Stimulated activated CD8-positive, alpha-beta memory T cell treated with anti-CD3 and anti-CD28 coated beads, Interleukin-4, amount 100 ng/mL, for 48 hours (primary cell): ENCODE measurements around the gene PDE2A.
A peak's percentile ranks its signal among the peaks of the same experiment; 100 is the strongest.

ENCODE experiments used
- DNase-seq: peaks from one replicate; pipeline ENCODE4 v3.0.0-alpha.2; 2020

Gene PDE2A

GRCh38 chr11:72682238-72682857, 8.1 kb upstream of the PDE2A start:
- no peak for DNase-seq

- no peak for DNase-seq
These were observed 7.3 kb upstream of the PDE2A start for GRCh38 chr11:72681226-72682153.

DNA sequence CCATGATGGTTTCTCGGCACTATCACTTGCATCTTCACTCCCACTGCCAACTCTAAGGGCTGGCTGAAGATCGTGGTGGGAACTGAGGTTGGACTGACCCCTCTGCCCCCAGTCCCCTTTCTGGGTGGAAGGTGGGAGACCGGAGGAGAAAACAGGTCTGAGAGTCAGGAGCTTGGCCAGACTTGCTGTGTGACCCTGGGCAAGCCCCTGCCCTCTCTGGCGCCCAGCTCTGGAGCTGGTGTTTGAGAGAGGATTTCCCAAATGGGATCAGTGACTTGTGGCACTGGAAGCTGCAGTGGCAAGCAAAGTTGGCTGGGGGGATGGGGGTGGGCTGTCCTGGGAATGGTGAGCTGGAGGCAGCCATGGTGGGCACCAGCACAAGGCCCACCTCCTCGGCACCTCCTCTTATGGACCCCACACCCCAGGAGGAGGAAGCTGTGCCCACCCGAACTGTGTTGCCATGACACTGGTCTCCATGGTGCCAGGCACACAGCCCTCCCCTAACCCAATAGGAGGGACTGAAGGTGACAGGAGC, 6.5 kb upstream of the PDE2A start:
- no peak for DNase-seq

DNA sequence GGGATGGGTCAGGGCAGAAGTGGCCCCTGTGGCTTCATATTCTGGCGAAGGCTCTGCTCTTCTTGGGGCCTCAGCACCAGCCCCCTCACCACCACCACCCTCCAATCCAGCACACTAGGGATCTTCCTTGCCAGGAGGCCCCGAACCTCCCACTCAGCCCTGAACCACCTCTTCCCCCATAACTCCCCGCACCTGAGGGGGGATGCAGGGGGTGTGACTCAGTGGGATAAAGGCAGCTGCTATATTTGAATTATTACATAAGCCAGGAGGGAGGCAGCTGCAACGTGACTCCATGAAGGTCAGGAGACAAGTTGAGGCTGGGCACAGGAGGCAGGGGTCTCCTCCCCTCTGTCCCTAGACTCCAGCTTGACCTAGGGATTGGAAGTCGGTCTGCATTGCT, 5.6 kb upstream of the PDE2A start:
- no peak for DNase-seq

DNA sequence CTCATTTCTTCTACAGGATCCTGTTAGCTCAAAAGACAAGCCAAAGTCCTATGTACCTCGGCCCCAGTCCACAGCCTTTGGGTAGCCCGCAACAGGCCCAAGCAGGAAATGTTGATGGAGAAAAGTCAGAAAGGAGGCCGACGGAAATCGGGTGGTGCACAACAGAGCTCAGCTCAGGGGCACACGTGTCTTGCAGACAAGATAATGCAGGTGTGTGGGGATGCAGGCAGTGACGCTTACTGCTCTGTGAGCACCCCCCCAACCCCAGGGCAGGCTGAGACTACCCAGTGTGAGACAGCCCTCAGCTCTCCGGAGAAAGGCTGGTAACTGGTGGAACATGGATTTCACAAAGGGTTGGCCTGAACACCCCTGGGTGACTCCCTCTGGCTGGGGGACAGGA, 4.3 kb upstream of the PDE2A start:
- no peak for DNase-seq

GRCh38 chr11:72676861-72677341, 2.7 kb upstream of the PDE2A start:
- DNase-seq, result peak; percentile 82

GRCh38 chr11:72675221-72675620, 999 bp upstream of the PDE2A start:
- DNase-seq, result no peak

DNA sequence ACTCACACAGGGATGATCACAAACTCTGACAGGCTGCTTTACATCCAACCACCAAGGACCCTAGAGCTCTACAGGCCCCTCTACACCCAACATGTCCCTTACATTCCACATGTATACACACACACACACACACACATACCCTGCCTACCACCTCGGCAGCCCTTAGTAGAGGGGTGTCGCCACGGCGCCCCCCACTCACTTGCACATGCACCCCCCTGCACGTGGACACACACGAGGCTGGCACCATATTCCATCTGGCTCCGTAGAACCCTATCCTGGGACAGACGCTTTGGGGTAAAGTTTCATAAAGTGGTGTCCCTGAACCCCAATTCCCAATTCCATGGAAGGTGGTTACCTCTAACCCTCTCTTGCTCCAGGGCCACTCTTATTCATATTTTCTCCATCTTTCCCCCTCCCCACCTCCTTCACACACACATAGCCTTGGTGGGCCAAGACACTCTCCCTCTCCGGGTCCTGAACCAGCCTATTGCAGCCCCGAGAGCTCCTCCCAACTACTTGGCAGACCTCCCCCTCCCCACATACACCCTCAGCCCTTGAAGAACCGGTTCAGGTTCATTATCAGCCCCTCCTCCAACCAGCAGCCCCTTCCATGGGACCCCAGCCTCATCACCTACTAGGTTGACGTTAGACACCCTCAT, 809 bp downstream of the PDE2A start:
- DNase-seq, result no peak

GRCh38 chr11:72672597-72673238, 1.5 kb downstream of the PDE2A start:
- DNase-seq, result no peak

DNA sequence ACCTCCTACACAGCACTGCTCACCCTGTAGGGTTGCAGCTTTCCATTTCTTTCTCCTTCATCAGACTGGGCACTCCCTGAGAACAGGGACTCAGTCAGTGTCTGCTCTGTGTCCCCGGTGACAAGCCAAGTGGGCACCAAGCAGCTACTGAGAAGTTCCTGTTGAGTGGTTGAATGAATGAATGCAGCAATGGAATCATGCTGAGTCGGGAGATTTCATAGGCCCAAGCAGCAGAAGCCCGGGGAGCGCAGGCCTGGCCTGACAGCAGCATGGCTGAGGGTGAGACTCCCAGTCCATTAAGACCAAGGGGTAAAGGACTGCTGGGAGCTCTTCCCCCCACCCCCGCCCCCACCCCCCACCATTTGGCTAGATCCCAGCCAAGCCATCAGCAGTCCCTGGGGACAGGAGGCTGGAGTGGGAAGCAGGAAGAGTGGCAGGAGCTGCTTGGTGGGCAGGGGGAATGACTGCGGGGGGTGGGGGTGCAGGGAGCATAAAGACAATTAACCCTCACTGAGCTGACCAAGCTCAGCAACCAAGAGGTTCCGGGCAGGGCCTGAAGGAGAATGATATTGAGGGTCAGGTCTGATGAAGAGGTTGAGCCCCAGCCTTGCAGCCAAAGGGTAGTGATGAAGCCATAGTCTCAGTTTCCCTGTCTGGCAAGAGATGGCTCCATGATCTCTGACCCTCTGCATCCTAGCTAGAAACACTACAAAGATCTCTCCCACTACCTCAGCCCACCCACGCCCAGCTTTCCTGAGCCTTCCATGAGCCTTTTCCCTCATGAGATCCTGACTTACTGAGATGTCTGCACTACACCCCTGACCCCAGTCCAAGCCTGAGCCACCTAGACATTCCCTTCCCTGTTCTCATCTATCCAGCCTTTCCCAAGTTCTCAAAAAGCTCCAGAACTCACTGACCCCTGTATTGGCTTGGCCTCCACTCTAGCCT, 2.8 kb downstream of the PDE2A start:
- no peak for DNase-seq

- DNase-seq, result no peak
These were observed 4.2 kb downstream of the PDE2A start for GRCh38 chr11:72670041-72670440.

- DNase-seq, result no peak
These were observed 4.7 kb downstream of the PDE2A start for GRCh38 chr11:72669527-72669926.

- peak; percentile 82 for DNase-seq
These were observed 5.4 kb downstream of the PDE2A start for GRCh38 chr11:72668629-72669347.

DNA sequence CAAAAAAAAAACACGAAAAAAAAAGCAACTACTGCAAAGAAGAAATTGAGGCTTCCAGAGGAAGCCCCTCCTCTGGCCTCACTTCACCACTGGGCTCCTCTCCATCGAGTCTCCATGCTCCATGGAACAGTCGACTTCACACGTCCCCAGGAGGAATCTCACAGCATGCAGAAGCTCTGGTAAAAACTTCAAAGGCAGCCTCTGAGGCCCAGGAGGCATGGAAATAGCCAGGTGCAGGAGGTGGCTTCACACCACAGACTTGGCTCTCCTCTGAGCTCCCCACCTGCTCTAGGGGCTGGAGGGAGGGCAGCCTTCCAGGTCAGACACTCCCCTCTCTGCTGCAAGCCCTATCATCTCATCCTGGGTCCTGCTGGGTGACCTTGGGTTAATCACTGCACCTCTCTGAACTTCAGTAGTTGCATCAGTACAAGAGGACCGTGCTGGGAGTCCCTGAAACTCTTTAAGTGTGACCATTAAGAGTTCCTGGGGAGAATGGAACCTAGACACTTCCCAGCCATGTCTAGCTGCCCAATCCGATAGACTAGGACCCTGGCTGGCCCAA, 8.2 kb downstream of the PDE2A start:
- no peak for DNase-seq

- no peak for DNase-seq
These were observed 12.2 kb downstream of the PDE2A start for GRCh38 chr11:72662036-72662435.

GRCh38 chr11:72661486-72661885, 12.7 kb downstream of the PDE2A start:
- no peak for DNase-seq

DNA sequence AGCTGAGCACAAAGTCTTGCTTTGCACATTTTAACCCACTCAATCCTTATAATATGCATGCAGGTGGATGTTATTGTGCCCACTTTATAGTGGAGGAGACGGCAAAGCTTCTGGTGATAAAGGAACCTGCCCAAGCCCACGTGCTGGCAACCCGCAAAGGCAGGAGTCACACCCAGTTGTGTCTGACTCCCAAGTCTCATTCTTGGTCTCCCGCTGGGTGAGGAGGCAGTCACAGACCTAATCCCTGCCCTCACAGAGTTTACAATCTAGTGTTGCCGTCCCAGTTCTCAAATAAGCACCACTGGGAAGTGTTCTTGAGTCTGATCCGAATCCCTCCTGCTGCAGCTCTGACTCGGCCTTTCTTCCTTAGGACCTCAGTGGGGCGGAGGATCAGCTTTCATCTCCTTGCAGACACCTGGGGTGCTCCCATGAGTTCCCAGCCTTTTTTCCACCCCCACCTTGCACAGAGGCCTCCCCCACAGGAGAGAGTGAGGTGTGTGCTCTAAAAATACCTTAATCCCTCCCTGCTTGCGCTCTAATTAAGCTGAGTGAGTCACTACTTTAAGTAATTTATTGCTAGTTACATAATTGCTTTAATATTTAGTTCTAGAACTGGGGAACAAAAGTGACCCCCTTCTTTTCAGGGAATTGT, 15.1 kb downstream of the PDE2A start:
- no peak for DNase-seq

- DNase-seq, result no peak
These were observed 16.7 kb downstream of the PDE2A start for GRCh38 chr11:72657411-72658100.

DNA sequence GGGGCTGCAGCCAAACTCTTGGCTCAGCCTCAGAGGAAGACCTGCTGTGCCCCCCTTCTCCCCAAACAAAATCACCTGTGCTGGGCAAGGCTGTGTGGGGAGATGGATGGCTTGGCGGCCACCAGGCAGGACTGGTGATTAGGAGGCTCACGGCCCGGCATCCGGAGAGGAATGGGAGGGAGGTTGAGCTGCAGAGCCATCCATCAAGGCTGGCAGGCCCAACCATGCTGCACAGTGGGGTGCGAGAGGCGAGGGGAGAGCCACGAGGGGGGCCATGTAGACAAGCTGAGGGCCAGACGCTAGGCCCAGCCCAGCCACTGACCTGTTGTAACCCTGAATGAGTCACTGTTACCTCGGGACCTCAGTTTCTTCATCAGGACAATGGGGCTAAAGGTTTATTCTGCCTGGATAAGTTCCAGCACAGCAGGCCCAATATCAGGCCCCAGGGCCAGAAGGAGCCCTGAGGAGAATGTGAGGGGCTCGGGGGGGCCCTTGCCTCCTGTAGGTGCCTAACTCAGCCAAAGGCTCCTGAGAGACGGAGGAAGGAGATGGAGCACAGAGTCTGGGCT, 18.2 kb downstream of the PDE2A start:
- DNase-seq, result no peak
